ENCODE measurements around the gene ELMOD3. TPM values are rescaled to one million over a fixed set of nuclear protein-coding genes. Genes with fewer than 3 reads are reported as not detected.
"Not testable (repeated sequence)": the region's sequence is repeated elsewhere in the genome, so short reads cannot be mapped to it uniquely, and the experiment has no call there.

ELMOD3 gene
- total RNA-seq, 4 donors from 2014 or later: 24.4 to 41.8 (median 30.0) TPM

- no peaks in the 10 kb centered on the region for H3K27me3 ChIP-seq
- TF ChIP-seq EP300 (IDR thresholded peaks at IDR 0.05) (no peak), POLR2A (IDR thresholded peaks at IDR 0.05) (no peak), POLR2AphosphoS5 (IDR thresholded peaks at IDR 0.05) (no peak)
- TF ChIP-seq, protein P1, sequence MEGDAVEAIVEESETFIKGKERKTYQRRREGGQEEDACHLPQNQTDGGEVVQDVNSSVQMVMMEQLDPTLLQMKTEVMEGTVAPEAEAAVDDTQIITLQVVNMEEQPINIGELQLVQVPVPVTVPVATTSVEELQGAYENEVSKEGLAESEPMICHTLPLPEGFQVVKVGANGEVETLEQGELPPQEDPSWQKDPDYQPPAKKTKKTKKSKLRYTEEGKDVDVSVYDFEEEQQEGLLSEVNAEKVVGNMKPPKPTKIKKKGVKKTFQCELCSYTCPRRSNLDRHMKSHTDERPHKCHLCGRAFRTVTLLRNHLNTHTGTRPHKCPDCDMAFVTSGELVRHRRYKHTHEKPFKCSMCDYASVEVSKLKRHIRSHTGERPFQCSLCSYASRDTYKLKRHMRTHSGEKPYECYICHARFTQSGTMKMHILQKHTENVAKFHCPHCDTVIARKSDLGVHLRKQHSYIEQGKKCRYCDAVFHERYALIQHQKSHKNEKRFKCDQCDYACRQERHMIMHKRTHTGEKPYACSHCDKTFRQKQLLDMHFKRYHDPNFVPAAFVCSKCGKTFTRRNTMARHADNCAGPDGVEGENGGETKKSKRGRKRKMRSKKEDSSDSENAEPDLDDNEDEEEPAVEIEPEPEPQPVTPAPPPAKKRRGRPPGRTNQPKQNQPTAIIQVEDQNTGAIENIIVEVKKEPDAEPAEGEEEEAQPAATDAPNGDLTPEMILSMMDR (IDR thresholded peaks at IDR 0.05): no peak
- peak overlapping the region; percentile 88 for H3K27ac ChIP-seq
- peak overlapping the region; percentile 49 for H3K4me3 ChIP-seq
- H3K36me3 ChIP-seq: no peaks in the 10 kb centered on the region
- WGBS: 38% methylated on average over 17 of the region's 19 CpGs
- peak in 1 of 2 donors; percentile 74 for DNase-seq (ENCODE audit: low spot score in 2 of 2)
- H3K9me3 ChIP-seq: no peaks in the 10 kb centered on the region
- H3K4me1 ChIP-seq: peaks cover 57% of the 10 kb centered on the region
These were observed 83.8 kb downstream of the ELMOD3 start for GRCh38 chr2:85438201-85439024.

DNA sequence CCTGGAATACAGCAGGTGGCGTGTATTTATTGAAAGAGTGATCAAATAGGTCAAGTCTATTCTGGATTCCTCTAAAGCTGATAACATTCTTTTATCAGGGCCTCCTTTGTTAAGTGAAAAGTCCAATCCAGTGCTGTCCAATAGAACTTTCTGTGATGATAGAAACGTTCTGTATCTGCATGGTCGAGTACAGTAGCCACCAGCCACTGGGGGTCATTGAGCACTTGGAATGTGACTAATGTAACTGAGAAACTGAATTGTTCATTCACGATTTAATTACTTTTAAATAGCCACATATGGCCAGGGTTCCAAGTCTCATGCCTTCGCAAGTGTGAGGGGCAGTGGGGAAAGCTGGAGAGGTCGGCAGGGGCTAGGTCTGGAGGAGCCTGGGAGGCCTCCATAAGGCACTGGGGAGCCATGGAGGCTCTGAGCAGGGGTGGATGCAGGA lies 84.5 kb downstream of the ELMOD3 start:
- no peak for TF ChIP-seq POLR2AphosphoS5 (IDR thresholded peaks at IDR 0.05)
- no peak for TF ChIP-seq POLR2A (IDR thresholded peaks at IDR 0.05)
- TF ChIP-seq EP300 (IDR thresholded peaks at IDR 0.05): no peak
- TF ChIP-seq, protein P1 (IDR thresholded peaks at IDR 0.05): no peak
- no peak overlapping the region for H3K4me3 ChIP-seq
- WGBS: 83% methylated on average over 6 of the region's 6 CpGs
- peak overlapping the region; percentile 88 for H3K27ac ChIP-seq
- H3K4me1 ChIP-seq: peaks cover 50% of the 10 kb centered on the region
- no peaks in the 10 kb centered on the region for H3K27me3 ChIP-seq
- DNase-seq (ENCODE audit: low spot score in 2 of 2): no peak
- H3K9me3 ChIP-seq: no peaks in the 10 kb centered on the region
- H3K36me3 ChIP-seq: no peaks in the 10 kb centered on the region

GRCh38 chr2:85439569-85439968 lies 85.0 kb downstream of the ELMOD3 start:
- 95% methylated on average over 7 of the region's 9 CpGs for WGBS
- not testable (repeated sequence) for H3K27ac ChIP-seq; H3K36me3 ChIP-seq; H3K27me3 ChIP-seq; DNase-seq (ENCODE audit: low spot score in 2 of 2); H3K4me3 ChIP-seq; H3K9me3 ChIP-seq
- H3K4me1 ChIP-seq: peaks cover 45% of the 10 kb centered on the region

GRCh38 chr2:85439986-85440385 lies 85.4 kb downstream of the ELMOD3 start:
- 88% methylated on average over 7 of the region's 7 CpGs for WGBS
- no peak for DNase-seq (ENCODE audit: low spot score in 2 of 2)

DNA sequence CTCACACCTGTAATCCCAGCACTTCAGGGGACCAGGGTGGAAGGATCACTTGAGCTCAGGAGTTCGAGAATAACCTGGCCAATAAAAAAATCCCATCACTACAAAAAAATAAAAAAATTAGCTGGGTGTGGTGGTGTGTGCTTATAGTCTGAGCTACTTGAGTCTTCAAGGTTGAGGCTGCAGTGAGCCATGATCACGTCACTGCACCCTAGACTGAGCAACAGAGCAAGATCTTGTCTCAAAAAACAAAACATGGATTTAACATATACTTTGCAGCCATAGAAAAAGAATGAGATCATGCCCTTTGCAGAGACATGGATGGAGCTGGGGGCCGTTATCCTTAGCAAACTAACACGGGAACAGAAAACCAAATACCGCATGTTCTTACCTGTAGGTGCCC lies 86.2 kb downstream of the ELMOD3 start:
- no peaks in the 10 kb centered on the region for H3K36me3 ChIP-seq
- 83% methylated on average over 5 of the region's 5 CpGs for WGBS
- H3K27ac ChIP-seq: no peak overlapping the region
- H3K27me3 ChIP-seq: no peaks in the 10 kb centered on the region
- no peaks in the 10 kb centered on the region for H3K9me3 ChIP-seq
- H3K4me3 ChIP-seq: no peak overlapping the region
- TF ChIP-seq POLR2A (IDR thresholded peaks at IDR 0.05) (no peak), EP300 (IDR thresholded peaks at IDR 0.05) (no peak), POLR2AphosphoS5 (IDR thresholded peaks at IDR 0.05) (no peak)
- TF ChIP-seq, protein P1 (IDR thresholded peaks at IDR 0.05): no peak
- no peak for DNase-seq (ENCODE audit: low spot score in 2 of 2)
- peaks cover 41% of the 10 kb centered on the region for H3K4me1 ChIP-seq

More at GRCh38 chr2:85439986-85440385, 85.4 kb downstream of the ELMOD3 start:
- Histone ChIP-seq H3K36me3 (no peaks in the 10 kb centered on the region), H3K9me3 (no peaks in the 10 kb centered on the region), H3K27ac (no peak overlapping the region), H3K27me3 (no peaks in the 10 kb centered on the region), H3K4me1 (peaks cover 42% of the 10 kb centered on the region), H3K4me3 (no peak overlapping the region)
- no peak for TF ChIP-seq POLR2AphosphoS5 (IDR thresholded peaks at IDR 0.05)
- TF ChIP-seq, protein P1 (IDR thresholded peaks at IDR 0.05): no peak
- no peak for TF ChIP-seq EP300 (IDR thresholded peaks at IDR 0.05)
- no peak for TF ChIP-seq POLR2A (IDR thresholded peaks at IDR 0.05)

Other genes starting within 250 kb of the ELMOD3 start
- gene TCF7L1, start 221.4 kb upstream of the ELMOD3 start, total RNA-seq: 1 to 10 TPM in 3 of 4 donors, under 1 TPM in 1; 0.55 to 3.0 (median 1.8) TPM
- 100 to 1,000 TPM in 1 of 4 donors, 10 to 100 TPM in 3; 62.5 to 118 (median 72.0) TPM for gene TGOLN2, start 26.8 kb upstream of the ELMOD3 start, total RNA-seq
- gene RETSAT, start 241 bp upstream of the ELMOD3 start, total RNA-seq: 100 to 1,000 TPM in 3 of 4 donors, 10 to 100 TPM in 1; 92.4 to 126 (median 117) TPM
- gene CAPG, start 55.6 kb downstream of the ELMOD3 start, total RNA-seq: 100 to 1,000 TPM; 139 to 212 (median 172) TPM
- not detected for gene SH2D6, start 63.9 kb downstream of the ELMOD3 start, total RNA-seq
- 100 to 1,000 TPM; 153 to 234 (median 167) TPM for gene MAT2A, start 184.4 kb downstream of the ELMOD3 start, total RNA-seq
- gene GGCX, start 206.7 kb downstream of the ELMOD3 start, total RNA-seq: 10 to 100 TPM; 23.2 to 38.9 (median 27.7) TPM
- gene VAMP8, start 222.8 kb downstream of the ELMOD3 start, total RNA-seq: 100 to 1,000 TPM in 1 of 4 donors, 10 to 100 TPM in 3; 85.5 to 123 (median 96.0) TPM
- 10 to 100 TPM in 2 of 4 donors, 1 to 10 TPM in 2; 7.9 to 24.1 (median 14.0) TPM for gene VAMP5, start 229.7 kb downstream of the ELMOD3 start, total RNA-seq
- 100 to 1,000 TPM in 3 of 4 donors, 10 to 100 TPM in 1; 89.9 to 127 (median 110) TPM for gene RNF181, start 241.0 kb downstream of the ELMOD3 start, total RNA-seq
- gene TMEM150A, start 247.9 kb downstream of the ELMOD3 start, total RNA-seq: 10 to 100 TPM; 13.1 to 15.0 (median 14.1) TPM

Data from suprapubic skin (tissue), 4 donors.